H1 (cell line): ENCODE data around the gene CRYBG1. TPM values are rescaled to one million over a fixed set of nuclear protein-coding genes. Genes with fewer than 3 reads are reported as not detected.

Experiments used
- CTCF ChIA-PET: fragments of 300-600 bp; sonication (Branson Sonifier 250); formaldehyde crosslinking; loops from one replicate; lab custom pipeline; 2021; ENCODE audit not compliant: partially characterized antibody; lab: Charles Lee
- POLR2A ChIA-PET: fragments of 300-600 bp; sonication (Branson Sonifier 250); formaldehyde crosslinking; loops from one replicate; lab custom pipeline; 2021; ENCODE audit warnings: inconsistent platforms; ENCODE audit not compliant: partially characterized antibody; lab: Charles Lee
- DNase-seq, 2 experiments: peaks; one replicate each; pipeline versions ENCODE4 v3.0.0 to v3.0.0-alpha.2; 2010 to 2022; ENCODE audit warnings: low spot score in 2 of 2, low read depth in 1 of 2, mixed read lengths in 1 of 2
- FAIRE-seq: peaks from 2 replicates; lab custom pipeline; 2011; peaks lifted over from hg19 to GRCh38; lab: Jason Lieb, UNC
- H2AFZ ChIP-seq: 2 replicates; pipeline ENCODE4 v1.8.1; 2012; ENCODE audit warnings: low read length, inconsistent platforms
- H2AK5ac ChIP-seq: 2 replicates; pipeline ENCODE4 v1.6.1; 2013; ENCODE audit warnings: low read depth, low read length
- H2BK120ac ChIP-seq: replicated peaks from 2 replicates; pipeline ENCODE3; 2013; ENCODE audit warnings: low read depth, low read length, inconsistent platforms
- H2BK12ac ChIP-seq: 2 replicates; pipeline ENCODE4 v1.6.1; 2013; ENCODE audit warnings: low read depth, low read length
- H2BK15ac ChIP-seq: 2 replicates; pipeline ENCODE4 v1.6.1; 2013; ENCODE audit warnings: low read length
- H2BK20ac ChIP-seq: 2 replicates; pipeline ENCODE4 v1.6.1; 2013; ENCODE audit warnings: low read length
- H2BK5ac ChIP-seq: 2 replicates; pipeline ENCODE4 v1.6.1; 2013; ENCODE audit warnings: low read depth, low read length
- H3K14ac ChIP-seq: 2 replicates; pipeline ENCODE4 v1.6.1; 2013; ENCODE audit warnings: inconsistent platforms; ENCODE audit not compliant: insufficient read length
- H3K18ac ChIP-seq: 2 replicates; pipeline ENCODE4 v1.6.1; 2013; ENCODE audit warnings: low read length; ENCODE audit errors: extremely low read depth
- H3K23ac ChIP-seq: 2 replicates; pipeline ENCODE4 v1.6.1; 2013; ENCODE audit warnings: inconsistent platforms; ENCODE audit not compliant: insufficient read length
- H3K23me2 ChIP-seq: 2 replicates; pipeline ENCODE4 v1.6.1; 2013; ENCODE audit warnings: low read depth, low read length
- H3K27ac ChIP-seq: 2 replicates; pipeline ENCODE4 v1.6.1; 2011; ENCODE audit warnings: low read depth, low read length, inconsistent platforms
- H3K27me3 ChIP-seq, 4 experiments: replicated peaks in 1 of 4; 1 replicate in 1 of 4; 2 replicates in 3 of 4; pipeline versions ENCODE4 v1.6.1 to v1.8.1; 2011 to 2013; ENCODE audit warnings: low read length in 3 of 4, mild to moderate bottlenecking in 3 of 4, inconsistent platforms in 2 of 4, mixed read lengths in 2 of 4, moderate library complexity in 1 of 4; ENCODE audit not compliant: control insufficient read depth in 3 of 4, insufficient read depth in 3 of 4; ENCODE audit errors: extremely low read depth in 1 of 4
- H3K36me3 ChIP-seq, 4 experiments: 2 replicates each; pipeline versions ENCODE4 v1.6.1 to v1.8.1; 2011 to 2013; ENCODE audit warnings: mild to moderate bottlenecking in 4 of 4, low read length in 3 of 4, moderate library complexity in 2 of 4, control low read depth in 1 of 4, inconsistent platforms in 1 of 4; ENCODE audit not compliant: insufficient read depth in 4 of 4, control insufficient read depth in 2 of 4
- H3K4ac ChIP-seq: replicated peaks from 2 replicates; pipeline ENCODE3; 2013; ENCODE audit warnings: low read length, low read depth, mixed read lengths, inconsistent platforms; ENCODE audit not compliant: insufficient read length
- H3K4me1 ChIP-seq, 4 experiments: replicated peaks in 1 of 4; 1 replicate in 1 of 4; 2 replicates in 3 of 4; pipeline versions ENCODE4 v1.6.1 to v1.8.1; 2011 to 2013; ENCODE audit warnings: low read length in 3 of 4, inconsistent platforms in 2 of 4, mixed read lengths in 1 of 4; ENCODE audit not compliant: insufficient read depth in 4 of 4, control insufficient read depth in 3 of 4
- H3K4me2 ChIP-seq, 2 experiments: 2 replicates each; pipeline versions ENCODE4 v1.6.1 to v1.8.1; 2011 to 2013; ENCODE audit warnings: low read depth in 2 of 2, low read length in 2 of 2, control low read depth in 1 of 2, inconsistent platforms in 1 of 2, mild to moderate bottlenecking in 1 of 2; ENCODE audit not compliant: insufficient read depth in 1 of 2
- H3K4me3 ChIP-seq, 4 experiments: fragments of 200-600, 300-600 bp in 1 of 4; sonication (generic), shearing (Covaris generic), sonication (Bioruptor Twin) in 1 of 4; 2 replicates each; pipeline versions ENCODE4 v1.5.1 to v1.8.1; 2011 to 2016; ENCODE audit warnings: low read length in 4 of 4, low read depth in 3 of 4, control low read depth in 2 of 4, inconsistent platforms in 2 of 4, mild to moderate bottlenecking in 2 of 4, mixed read lengths in 1 of 4, moderate library complexity in 1 of 4; ENCODE audit not compliant: insufficient read depth in 2 of 4; ENCODE audit errors: extremely low read depth in 1 of 4
- H3K56ac ChIP-seq: replicated peaks from 2 replicates; pipeline ENCODE3; 2013; ENCODE audit warnings: low read depth, mild to moderate bottlenecking, mixed read lengths, low read length, inconsistent platforms; ENCODE audit not compliant: insufficient read length
- H3K79me1 ChIP-seq: 2 replicates; pipeline ENCODE4 v1.6.1; 2013; ENCODE audit warnings: low read depth, low read length, control low read depth
- H3K79me2 ChIP-seq, 2 experiments: 2 replicates each; pipeline versions ENCODE4 v1.6.1 to v1.8.1; 2012 to 2013; ENCODE audit warnings: low read length in 2 of 2, mild to moderate bottlenecking in 2 of 2, inconsistent platforms in 1 of 2; ENCODE audit not compliant: insufficient read depth in 2 of 2, control insufficient read depth in 1 of 2
- H3K9ac ChIP-seq, 4 experiments: replicated peaks in 1 of 4; 1 replicate in 1 of 4; 2 replicates in 3 of 4; pipeline versions ENCODE4 v1.6.1 to v1.8.1; 2011 to 2013; ENCODE audit warnings: low read depth in 3 of 4, low read length in 3 of 4, control low read depth in 2 of 4, mild to moderate bottlenecking in 2 of 4, moderate library complexity in 2 of 4, inconsistent platforms in 1 of 4; ENCODE audit errors: extremely low read depth in 1 of 4
- H3K9me3 ChIP-seq, 2 experiments: 2 replicates each; pipeline versions ENCODE4 v1.6.1 to v1.8.1; 2012 to 2013; ENCODE audit warnings: mild to moderate bottlenecking in 2 of 2, moderate library complexity in 2 of 2, control low read depth in 1 of 2, inconsistent platforms in 1 of 2, low read depth in 1 of 2, low read length in 1 of 2, mixed read lengths in 1 of 2; ENCODE audit not compliant: insufficient read depth in 2 of 2
- H4K20me1 ChIP-seq, 2 experiments: replicated peaks in 1 of 2; 2 replicates each; pipeline versions ENCODE3 to v1.8.1; 2011 to 2013; ENCODE audit warnings: inconsistent platforms in 2 of 2, low read length in 2 of 2, mild to moderate bottlenecking in 1 of 2; ENCODE audit not compliant: insufficient read depth in 2 of 2, control insufficient read depth in 1 of 2
- H4K5ac ChIP-seq: 2 replicates; pipeline ENCODE4 v1.6.1; 2013; ENCODE audit warnings: low read length, low read depth, mixed read lengths, inconsistent platforms; ENCODE audit not compliant: insufficient read length
- H4K8ac ChIP-seq: 2 replicates; pipeline ENCODE4 v1.8.0; 2013; ENCODE audit warnings: mild to moderate bottlenecking, moderate library complexity, low read length, inconsistent platforms; ENCODE audit not compliant: insufficient read depth; ENCODE audit errors: extremely low read depth
- H4K91ac ChIP-seq: replicated peaks from 2 replicates; pipeline ENCODE3; 2013; ENCODE audit warnings: low read length, mixed read lengths, inconsistent platforms; ENCODE audit not compliant: insufficient read length
- BCL11A ChIP-seq, 2 experiments: IDR thresholded peaks; one replicate each; pipeline ENCODE4 v1.6.1; 2011; ENCODE audit warnings: low read depth in 2 of 2, low read length in 2 of 2, mild to moderate bottlenecking in 2 of 2
- FOSL1 ChIP-seq: IDR thresholded peaks from 2 replicates; pipeline ENCODE4 v1.6.1; 2011; ENCODE audit warnings: mild to moderate bottlenecking, low read depth, low read length, moderate library complexity; ENCODE audit not compliant: insufficient read depth
- SIN3A ChIP-seq, 2 experiments: IDR thresholded peaks in 1 of 2; conservative IDR thresholded peaks in 1 of 2; 2 replicates each; pipeline ENCODE4 v1.6.1; 2011 to 2012; ENCODE audit warnings: low read length in 2 of 2, improper control_type of control experiment in 1 of 2, low read depth in 1 of 2, mild to moderate bottlenecking in 1 of 2
- SP4 ChIP-seq: IDR thresholded peaks from 2 replicates; pipeline ENCODE4 v1.6.1; 2012; ENCODE audit warnings: low read length, inconsistent platforms
- WGBS, 2 experiments: shearing (Covaris generic) in 1 of 2; methylation state at CpG; one replicate each; pipeline versions ENCODE4 v1.1.6 to v1.1.7; 2013 to 2015; ENCODE audit warnings: low lambda C conversion rate in 2 of 2, mixed read lengths in 2 of 2, inconsistent platforms in 1 of 2, low coverage in 1 of 2, missing lambda C conversion rate in 1 of 2; ENCODE audit not compliant: insufficient replicate concordance in 2 of 2, insufficient coverage in 1 of 2, insufficient read length in 1 of 2; ENCODE audit errors: extremely low coverage in 1 of 2, missing lambda C conversion rate in 1 of 2; 5-methylcytosine and 5-hydroxymethylcytosine counted together
- polyA plus RNA-seq, 7 experiments: library from polyadenylated mRNA; depleted of rRNA in 3 of 7; stranded (reverse) in 5 of 7; unstranded in 2 of 7; fragments of >200 nt in 5 of 7; fragments of 200-250 nt in 2 of 7; gene quantifications; 1 replicate in 5 of 7; 2 replicates in 1 of 7; 4 replicates in 1 of 7; pipeline versions ENCODE4 v1.2.1 to v1.2.3, GENCODE V29; 2011 to 2013; ENCODE audit warnings: missing spikeins in 2 of 7, mixed read lengths in 2 of 7
- total RNA-seq: library from RNA; stranded (reverse); fragmentation: NEBNext Ultra II Directional; extraction: Animal tissue kit (Norgen Biotek cat#: 25700); gene quantifications from 2 replicates; pipeline ENCODE4 v1.2.1, GENCODE V29; 2021
- TF ChIP-seq, protein P1 (sequence below): IDR thresholded peaks from 2 replicates; pipeline ENCODE4 v1.6.1; 2012; ENCODE audit warnings: inconsistent platforms

CRYBG1 gene
- total and polyA plus RNA-seq, 2 of the 8 experiments (the other 6 are each of a cell fraction or from before 2014, with no cell fraction given), result 2.2 to 11.6 TPM

DNA sequence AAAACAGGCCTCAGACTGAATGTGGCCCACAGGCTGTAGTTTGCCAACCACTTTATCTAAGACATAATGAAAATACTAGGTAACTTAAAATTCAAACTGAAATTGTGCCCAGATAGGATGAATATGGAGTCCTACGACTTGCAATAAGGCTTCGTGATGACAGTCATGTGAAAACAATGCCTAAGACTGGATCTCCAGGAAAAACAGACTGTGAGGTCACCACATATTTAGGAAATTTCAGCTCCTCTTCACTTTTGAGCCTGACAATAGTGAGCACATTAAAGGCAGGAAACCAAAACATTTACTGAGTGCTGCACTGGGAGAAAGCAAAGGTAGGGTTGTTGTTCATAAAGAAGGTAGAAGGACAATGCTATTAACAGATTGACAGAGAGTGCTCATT is 218.8 kb downstream of the CRYBG1 start:
- FAIRE-seq (no peak), DNase-seq (no peak)
- Histone ChIP-seq H3K14ac (no peak overlapping the region), H3K79me2 (no peaks in the 10 kb centered on the region), H4K8ac (no peak overlapping the region), H2BK120ac (no peak overlapping the region), H3K9me3 (no peaks in the 10 kb centered on the region), H3K4me3 (no peak overlapping the region), H4K5ac (no peak overlapping the region), H3K9ac (no peak overlapping the region), H3K4me2 (no peak overlapping the region), H2AK5ac (no peak overlapping the region), H4K20me1 (no peaks in the 10 kb centered on the region), H4K91ac (no peak overlapping the region), H2BK12ac (no peak overlapping the region), H3K23me2 (no peaks in the 10 kb centered on the region), H3K18ac (no peak overlapping the region), H3K4ac (no peak overlapping the region), H3K4me1 (peaks cover 0 to 3% (median 0%) of the 10 kb centered on the region in 4 experiments; a peak in 1 of 7 replicates), H3K27me3 (no peaks in the 10 kb centered on the region), H2BK15ac (no peak overlapping the region), H3K79me1 (no peaks in the 10 kb centered on the region), H2BK5ac (no peak overlapping the region), H3K56ac (no peak overlapping the region), H2AFZ (no peak overlapping the region), H2BK20ac (no peak overlapping the region), H3K27ac (no peak overlapping the region), H3K36me3 (peaks cover 0 to 12% (median 5%) of the 10 kb centered on the region in 4 experiments; a peak in 3 of 8 replicates), H3K23ac (no peak overlapping the region)
- CTCF ChIA-PET, result interaction anchor here (0.8 to 1.7 kb wide), 6 partner anchors 12 to 418 kb away, joined by 3 to 5 read pairs (median 4); no protein-coding TSS in a partner anchor
- TF ChIP-seq FOSL1 (no peak), SP4 (no peak), SIN3A (conservative IDR thresholded peaks at IDR 0.05 in 1 of 2, IDR thresholded peaks at IDR 0.05 in 1 of 2; ENCODE audit: low read depth in 1 of 2, low read length in 2 of 2) (no peak), BCL11A (IDR thresholded peaks at IDR 0.05; ENCODE audit: low read depth in 2 of 2, low read length in 2 of 2) (no peak)
- TF ChIP-seq, protein P1, sequence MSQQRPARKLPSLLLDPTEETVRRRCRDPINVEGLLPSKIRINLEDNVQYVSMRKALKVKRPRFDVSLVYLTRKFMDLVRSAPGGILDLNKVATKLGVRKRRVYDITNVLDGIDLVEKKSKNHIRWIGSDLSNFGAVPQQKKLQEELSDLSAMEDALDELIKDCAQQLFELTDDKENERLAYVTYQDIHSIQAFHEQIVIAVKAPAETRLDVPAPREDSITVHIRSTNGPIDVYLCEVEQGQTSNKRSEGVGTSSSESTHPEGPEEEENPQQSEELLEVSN, result no peak
- POLR2A ChIA-PET, result no interaction called here
- WGBS, 2 experiments, result 94% methylated on average over 2 of the region's 2 CpGs; no CpG with 5 or more reads in 1 of the 2 experiments
